Psoas muscle (tissue), 8 donors: ENCODE results near the gene RNF213. TPM values are rescaled to one million over a fixed set of nuclear protein-coding genes. Genes with fewer than 3 reads are reported as not detected.
"Not testable (repeated sequence)": the region's sequence is repeated elsewhere in the genome, so short reads cannot be mapped to it uniquely, and the experiment has no call there.

Experiments
- ATAC-seq, 4 donors: fragments of 200-7000 bp; cut with Tn5 transposase; one replicate each; pipeline ENCODE4 v1.9.1; 2020; ENCODE audit warnings: moderate library complexity in 3 of 4, mild to moderate bottlenecking in 2 of 4
- DNase-seq, 2 donors: peaks; one replicate each; pipeline ENCODE4 v3.0.0-alpha.2; 2020
- H3K27ac ChIP-seq: fragments of 200-600 bp; one replicate; pipeline ENCODE4 v1.8.0; 2022
- H3K27me3 ChIP-seq, 3 donors: fragments of 200-600 bp in 1 of 3; one replicate each; pipeline versions ENCODE4 v1.6.1 to v1.8.0; 2013 to 2022; ENCODE audit warnings: low read length in 2 of 3, mild to moderate bottlenecking in 2 of 3, moderate library complexity in 1 of 3; ENCODE audit not compliant: insufficient read depth in 3 of 3
- H3K36me3 ChIP-seq, 2 donors: fragments of 200-600 bp in 1 of 2; one replicate each; pipeline versions ENCODE4 v1.6.1 to v1.8.0; 2013 to 2022; ENCODE audit warnings: low read depth in 1 of 2, mild to moderate bottlenecking in 1 of 2, moderate library complexity in 1 of 2; ENCODE audit not compliant: insufficient read depth in 1 of 2
- H3K4me1 ChIP-seq: fragments of 200-600 bp; one replicate; pipeline ENCODE4 v1.8.0; 2022
- H3K4me3 ChIP-seq: fragments of 200-600 bp; one replicate; pipeline ENCODE4 v1.8.0; 2022; ENCODE audit warnings: mild to moderate bottlenecking
- H3K9me3 ChIP-seq: fragments of 200-600 bp; one replicate; pipeline ENCODE4 v1.8.0; 2022
- WGBS, 3 donors: extraction: QIAGEN DNeasy Blood & Tissue Kit; methylation state at CpG; one replicate each; pipeline versions ENCODE4 v1.1.6 to v1.1.7; 2013; 5-methylcytosine and 5-hydroxymethylcytosine counted together
- intact Hi-C, 2 donors: fragments of 100-400 bp; cut with DNase I; formaldehyde crosslinking; loops; one replicate each; pipeline versions ENCODE4 v1.11.0 to v1.14.2; 2022
- polyA plus RNA-seq, 3 donors: library from polyadenylated mRNA; stranded (reverse); fragments of 200-250 nt; gene quantifications; one replicate each; pipeline ENCODE4 v1.2.3, GENCODE V29; 2013
- total RNA-seq, 4 donors: library from RNA; stranded (reverse); fragmentation: NEBNext Ultra II Directional in 2 of 4; extraction: Animal tissue kit (Norgen Biotek cat#: 25700) in 2 of 4; gene quantifications; one replicate each; pipeline versions ENCODE4 v1.2.1 to v1.2.4, GENCODE V29; 2021 to 2023
- TF ChIP-seq, protein P1 (sequence below): fragments of 200-600 bp; IDR thresholded peaks from one replicate; pipeline ENCODE4 v1.8.0; 2022; ENCODE audit warnings: antibody characterized with exemption
- donor health status: healthy with polysubstance abuse.
- donor health status: DM: no; HTN: no; CAD: no; lungs with moderate emphysema.
- donor health status: Bipolar disorder and iron deficiency.
- donor health status: healthy.
- donor health status: DM: yes; HTN: yes; CAD: no.
- donor health status: DM: no; HTN: no; CAD: no.
- donor health status: DM: no; HTN: no; CAD: no.
- donor health status: DM: yes; HTN: yes; CAD: no.

Gene RNF213
- total and polyA plus RNA-seq, 7 donors: 10.2 to 42.0 (median 33.7) TPM

DNA sequence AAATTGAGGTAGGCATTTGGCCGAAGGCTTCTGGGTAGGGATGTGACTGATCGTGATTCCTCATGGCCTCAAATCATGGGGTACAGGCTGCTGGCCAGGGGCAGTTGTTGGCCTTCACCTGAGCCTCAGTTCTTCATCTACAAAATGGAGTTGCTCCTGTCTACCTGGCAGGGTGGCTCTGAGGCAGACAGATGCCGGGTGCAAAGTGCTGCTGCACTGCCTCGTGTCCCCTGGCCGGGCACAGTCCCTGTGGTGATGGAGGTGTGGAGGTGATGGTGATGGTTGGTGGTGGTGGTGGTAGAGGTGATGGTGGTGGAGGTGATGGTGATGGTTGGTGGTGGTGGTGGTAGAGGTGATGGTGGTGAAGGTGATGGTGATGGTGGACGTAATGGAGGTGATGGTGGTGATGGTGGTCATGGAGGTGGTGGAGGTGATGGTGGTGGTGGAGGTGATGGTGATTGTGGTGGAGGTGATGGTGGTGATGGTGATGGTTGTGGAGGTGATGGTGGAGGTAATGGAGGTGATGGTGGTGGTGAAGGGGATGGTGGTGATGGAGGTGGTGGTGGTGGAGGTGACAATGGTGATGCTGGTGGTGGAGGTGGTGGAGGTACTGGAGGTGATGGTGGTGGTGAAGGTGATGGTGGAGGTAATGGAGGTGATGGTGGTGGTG lies 52.6 kb downstream of the RNF213 start:
- WGBS, 3 donors: 97 to 99% (median 98%) methylated on average over 6 of the region's 6 CpGs
- peaks cover 9 to 66% of the 10 kb centered on the region in 2 donors for H3K36me3 ChIP-seq

DNA sequence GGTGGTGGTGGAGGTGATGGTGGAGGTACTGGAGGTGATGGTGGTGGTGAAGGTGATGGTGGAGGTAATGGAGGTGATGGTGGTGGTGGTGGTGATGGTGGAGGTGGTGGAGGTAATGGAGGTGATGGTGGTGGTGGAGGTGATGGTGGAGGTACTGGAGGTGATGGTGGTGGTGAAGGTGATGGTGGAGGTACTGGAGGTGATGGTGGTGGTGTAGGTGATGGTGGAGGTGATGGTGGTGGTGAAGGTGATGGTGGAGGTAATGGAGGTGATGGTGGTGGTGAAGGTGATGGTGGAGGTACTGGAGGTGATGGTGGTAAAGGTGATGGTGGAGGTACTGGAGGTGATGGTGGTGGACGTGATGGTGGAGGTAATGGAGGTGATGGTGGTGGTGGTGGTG lies 53.3 kb downstream of the RNF213 start:
- 93 to 100% (median 100%) methylated on average over 1 of the region's 1 CpG for WGBS, 3 donors
- ATAC-seq, DNase-seq, H3K27ac ChIP-seq, H3K9me3 ChIP-seq, H3K4me3 ChIP-seq, H3K27me3 ChIP-seq, intact Hi-C loops, H3K4me1 ChIP-seq: not testable (repeated sequence)
- peaks cover 9 to 64% of the 10 kb centered on the region in 2 donors for H3K36me3 ChIP-seq

More for the DNA sequence above, 52.6 kb downstream of the RNF213 start:
- Histone ChIP-seq H3K27me3 (no peaks in the 10 kb centered on the region), H3K27ac (no peak overlapping the region), H3K4me3 (no peak overlapping the region), H3K9me3 (no peaks in the 10 kb centered on the region), H3K4me1 (no peaks in the 10 kb centered on the region)
- intact Hi-C loops: no loop called here
- ATAC-seq (no peak), DNase-seq (no peak)
- TF ChIP-seq, protein P1, sequence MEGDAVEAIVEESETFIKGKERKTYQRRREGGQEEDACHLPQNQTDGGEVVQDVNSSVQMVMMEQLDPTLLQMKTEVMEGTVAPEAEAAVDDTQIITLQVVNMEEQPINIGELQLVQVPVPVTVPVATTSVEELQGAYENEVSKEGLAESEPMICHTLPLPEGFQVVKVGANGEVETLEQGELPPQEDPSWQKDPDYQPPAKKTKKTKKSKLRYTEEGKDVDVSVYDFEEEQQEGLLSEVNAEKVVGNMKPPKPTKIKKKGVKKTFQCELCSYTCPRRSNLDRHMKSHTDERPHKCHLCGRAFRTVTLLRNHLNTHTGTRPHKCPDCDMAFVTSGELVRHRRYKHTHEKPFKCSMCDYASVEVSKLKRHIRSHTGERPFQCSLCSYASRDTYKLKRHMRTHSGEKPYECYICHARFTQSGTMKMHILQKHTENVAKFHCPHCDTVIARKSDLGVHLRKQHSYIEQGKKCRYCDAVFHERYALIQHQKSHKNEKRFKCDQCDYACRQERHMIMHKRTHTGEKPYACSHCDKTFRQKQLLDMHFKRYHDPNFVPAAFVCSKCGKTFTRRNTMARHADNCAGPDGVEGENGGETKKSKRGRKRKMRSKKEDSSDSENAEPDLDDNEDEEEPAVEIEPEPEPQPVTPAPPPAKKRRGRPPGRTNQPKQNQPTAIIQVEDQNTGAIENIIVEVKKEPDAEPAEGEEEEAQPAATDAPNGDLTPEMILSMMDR: no peak

DNA sequence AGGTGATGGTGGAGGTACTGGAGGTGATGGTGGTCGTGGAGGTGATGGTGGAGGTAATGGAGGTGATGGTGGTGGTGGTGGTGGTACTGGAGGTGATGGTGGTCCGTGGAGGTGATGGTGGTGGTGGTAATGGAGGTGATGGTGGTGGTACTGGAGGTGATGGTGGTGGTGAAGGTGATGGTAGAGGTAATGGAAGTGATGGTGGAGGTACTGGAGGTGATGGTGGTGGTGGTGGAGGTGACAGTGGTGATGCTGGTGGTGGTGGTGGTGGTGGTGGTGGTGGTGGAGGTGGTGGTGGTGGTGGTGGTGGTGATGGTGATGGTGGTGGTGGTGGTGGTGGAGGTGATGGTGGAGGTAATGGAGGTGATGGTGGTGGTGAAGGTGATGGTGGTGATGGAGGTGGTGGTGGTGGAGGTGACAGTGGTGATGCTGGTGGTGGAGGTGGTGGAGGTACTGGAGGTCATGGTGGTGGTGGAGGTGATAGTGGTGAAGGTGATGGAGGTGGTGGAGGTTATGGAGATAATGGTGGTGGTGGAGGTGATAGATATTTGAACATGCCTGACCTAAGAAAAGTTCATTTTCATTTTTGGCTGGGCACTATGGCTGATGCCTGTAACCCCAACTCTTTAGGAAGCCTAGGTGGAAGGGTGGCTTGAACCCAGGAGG lies 55.0 kb downstream of the RNF213 start:
- peaks cover 2 to 64% of the 10 kb centered on the region in 2 donors for H3K36me3 ChIP-seq
- peaks cover 14% of the 10 kb centered on the region for H3K4me1 ChIP-seq
- 100% methylated on average over 1 of the region's 2 CpGs for WGBS, 3 donors
- TF ChIP-seq, protein P1: no peak
- intact Hi-C loops: no loop called here
- DNase-seq: no peak
- no peak overlapping the region for H3K4me3 ChIP-seq
- ATAC-seq: no peak
- H3K27me3 ChIP-seq: no peaks in the 10 kb centered on the region
- no peak overlapping the region for H3K27ac ChIP-seq
- no peaks in the 10 kb centered on the region for H3K9me3 ChIP-seq

DNA sequence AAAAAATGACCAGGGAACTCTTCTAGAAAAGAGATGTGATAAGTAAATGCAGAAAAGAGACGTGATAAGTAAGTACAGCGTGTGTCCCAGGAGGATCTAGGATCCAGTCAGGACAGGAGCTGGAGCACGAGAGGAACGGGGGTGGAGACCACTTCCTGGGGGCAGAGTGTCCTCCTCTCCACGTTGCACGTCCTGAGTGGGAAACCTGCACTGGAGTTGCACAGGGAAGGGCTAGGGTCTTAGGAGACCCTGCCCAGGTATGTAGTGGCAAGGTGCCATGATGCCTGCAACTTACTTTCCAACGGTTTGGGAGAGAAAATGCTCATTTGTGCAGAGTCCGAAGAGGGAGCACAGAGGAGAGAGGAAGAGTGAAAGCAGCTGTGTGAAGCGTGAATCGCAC lies 55.8 kb downstream of the RNF213 start:
- 57 to 65% (median 64%) methylated on average over 10 of the region's 10 CpGs for WGBS, 3 donors
- ATAC-seq: no peak
- TF ChIP-seq, protein P1: no peak

DNA sequence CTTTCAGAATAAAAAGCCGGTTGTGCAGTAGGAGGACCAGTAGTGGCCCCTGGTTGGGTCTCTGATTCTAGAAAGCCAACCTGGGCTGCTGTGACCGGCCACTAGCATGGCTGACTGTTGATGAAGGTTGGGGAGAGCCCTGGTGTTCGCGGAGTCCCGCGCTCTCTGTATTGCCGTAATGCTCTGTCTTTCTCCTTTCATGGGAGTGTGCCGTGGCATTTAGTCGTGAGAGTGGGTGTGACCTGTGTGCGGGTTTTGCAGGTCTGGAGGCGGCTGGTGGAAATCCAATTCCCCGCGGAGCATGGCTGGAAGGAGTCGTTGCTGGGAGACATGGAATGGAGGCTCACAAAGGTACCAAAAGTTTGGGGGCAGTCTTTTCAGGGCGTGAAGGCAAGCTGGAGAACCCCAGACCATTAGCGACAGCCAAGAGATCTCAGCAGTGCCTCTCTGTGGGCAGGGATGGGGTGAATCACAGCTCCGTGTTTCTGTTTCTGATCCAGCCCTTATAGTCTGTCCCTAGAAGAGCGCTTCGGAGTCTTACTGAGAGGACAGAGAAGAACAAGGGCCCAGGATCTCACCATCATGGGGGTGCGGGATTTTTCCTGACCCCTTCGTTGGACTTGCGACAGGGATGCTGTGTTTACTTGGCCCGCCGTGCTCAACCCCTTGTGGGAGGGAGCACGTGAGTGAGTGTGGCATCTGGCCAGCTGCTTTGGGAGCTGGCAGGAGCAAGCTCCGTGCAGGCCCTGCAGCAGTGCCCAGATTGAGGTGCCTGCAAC lies 56.5 kb downstream of the RNF213 start:
- peaks cover 2 to 64% of the 10 kb centered on the region in 2 donors for H3K36me3 ChIP-seq
- DNase-seq (no peak), ATAC-seq (no peak)
- no peaks in the 10 kb centered on the region for H3K27me3 ChIP-seq
- H3K9me3 ChIP-seq: no peaks in the 10 kb centered on the region
- no peak overlapping the region for H3K4me3 ChIP-seq
- intact Hi-C loops: no loop called here
- no peak overlapping the region for H3K27ac ChIP-seq
- TF ChIP-seq, protein P1: no peak
- H3K4me1 ChIP-seq: peaks cover 14% of the 10 kb centered on the region
- 82 to 87% (median 83%) methylated on average over 26 of the region's 26 CpGs for WGBS, 3 donors

More for the DNA sequence above, 55.8 kb downstream of the RNF213 start:
- Histone ChIP-seq H3K9me3 (no peaks in the 10 kb centered on the region), H3K27ac (no peak overlapping the region), H3K4me3 (no peak overlapping the region), H3K4me1 (peaks cover 14% of the 10 kb centered on the region), H3K36me3 (peaks cover 2 to 64% of the 10 kb centered on the region in 2 donors), H3K27me3 (no peaks in the 10 kb centered on the region)
- intact Hi-C loops: no loop called here
- DNase-seq: no peak
